Mesendoderm (in vitro differentiated cells): ENCODE measurements around the gene TBC1D8.

ENCODE experiments used
- DNase-seq: peaks from one replicate; pipeline ENCODE4 v3.0.0; 2013
- H2AK5ac ChIP-seq: 2 replicates; pipeline ENCODE4 v1.6.1; 2013; ENCODE audit warnings: low read length, inconsistent platforms
- H2BK120ac ChIP-seq: 2 replicates; pipeline ENCODE4 v1.6.1; 2013; ENCODE audit warnings: low read depth, mild to moderate bottlenecking, low read length, moderate library complexity, mixed read lengths
- H2BK15ac ChIP-seq: replicated peaks from 2 replicates; pipeline ENCODE4 v1.6.1; 2013; ENCODE audit warnings: low read depth, mild to moderate bottlenecking, moderate library complexity
- H2BK5ac ChIP-seq: 2 replicates; pipeline ENCODE4 v1.6.1; 2013; ENCODE audit warnings: low read length, inconsistent platforms
- H3K18ac ChIP-seq: 2 replicates; pipeline ENCODE4 v1.6.1; 2013; ENCODE audit warnings: mild to moderate bottlenecking, low read length, mixed read lengths
- H3K23ac ChIP-seq: one replicate; pipeline ENCODE4 v1.6.1; 2013; ENCODE audit warnings: low read length
- H3K27ac ChIP-seq: 2 replicates; pipeline ENCODE4 v1.5.1; 2013; ENCODE audit warnings: low read depth, mild to moderate bottlenecking, inconsistent platforms, low read length, moderate library complexity
- H3K27me3 ChIP-seq: 2 replicates; pipeline ENCODE4 v1.6.1; 2013; ENCODE audit warnings: low read length, control low read depth, mild to moderate bottlenecking, inconsistent platforms; ENCODE audit not compliant: insufficient read depth, poor library complexity
- H3K36me3 ChIP-seq: 2 replicates; pipeline ENCODE4 v1.6.1; 2013; ENCODE audit warnings: low read length, inconsistent platforms; ENCODE audit not compliant: control insufficient read depth, insufficient read depth
- H3K4ac ChIP-seq: one replicate; pipeline ENCODE4 v1.6.1; 2013; ENCODE audit warnings: low read depth, mild to moderate bottlenecking, low read length, moderate library complexity
- H3K4me1 ChIP-seq: 2 replicates; pipeline ENCODE4 v1.6.1; 2013; ENCODE audit warnings: low read depth, low read length, inconsistent platforms; ENCODE audit not compliant: control insufficient read depth
- H3K4me2 ChIP-seq: 2 replicates; pipeline ENCODE4 v1.6.1; 2013; ENCODE audit warnings: low read length
- H3K4me3 ChIP-seq: 2 replicates; pipeline ENCODE4 v1.5.1; 2013; ENCODE audit warnings: mild to moderate bottlenecking, low read length
- H3K56ac ChIP-seq: one replicate; pipeline ENCODE4 v1.6.1; 2013; ENCODE audit warnings: low read length
- H3K79me1 ChIP-seq: 2 replicates; pipeline ENCODE4 v1.6.1; 2013; ENCODE audit warnings: low read length, inconsistent platforms
- H3K79me2 ChIP-seq: 2 replicates; pipeline ENCODE4 v1.6.1; 2013; ENCODE audit warnings: mild to moderate bottlenecking, low read length; ENCODE audit not compliant: control insufficient read depth, insufficient read depth
- H3K9ac ChIP-seq: 2 replicates; pipeline ENCODE4 v1.6.1; 2013; ENCODE audit warnings: low read length, inconsistent platforms
- H4K5ac ChIP-seq: one replicate; pipeline ENCODE4 v1.6.1; 2013; ENCODE audit warnings: low read length
- H4K8ac ChIP-seq: one replicate; pipeline ENCODE4 v1.6.1; 2013; ENCODE audit warnings: low read depth, mild to moderate bottlenecking, control low read depth, low read length, moderate library complexity
- WGBS: extraction: QIAGEN DNeasy Blood & Tissue Kit; methylation state at CpG from one replicate; pipeline ENCODE4 v1.1.7; 2013; ENCODE audit warnings: low lambda C conversion rate, missing lambda C conversion rate; ENCODE audit not compliant: insufficient coverage; ENCODE audit errors: extremely low coverage; 5-methylcytosine and 5-hydroxymethylcytosine counted together

Gene TBC1D8

GRCh38 chr2:101160454-101160853 lies 9.3 kb upstream of the TBC1D8 start:
- H2BK15ac ChIP-seq, result no peak overlapping the region
- H3K18ac ChIP-seq, result no peak overlapping the region
- no peaks in the 10 kb centered on the region for H3K36me3 ChIP-seq
- H3K4me2 ChIP-seq, result no peak overlapping the region
- H2BK120ac ChIP-seq, result no peak overlapping the region
- no peak overlapping the region for H3K23ac ChIP-seq
- no peaks in the 10 kb centered on the region for H3K79me1 ChIP-seq
- H3K4ac ChIP-seq, result no peak overlapping the region
- H3K4me1 ChIP-seq, result no peaks in the 10 kb centered on the region
- DNase-seq, result no peak
- H2BK5ac ChIP-seq, result no peak overlapping the region
- WGBS, result no CpG with 5 or more reads among the region's 3 CpGs
- no peak overlapping the region for H3K4me3 ChIP-seq
- H3K79me2 ChIP-seq, result no peaks in the 10 kb centered on the region
- H2AK5ac ChIP-seq, result no peak overlapping the region
- H3K27me3 ChIP-seq, result no peaks in the 10 kb centered on the region
- H3K56ac ChIP-seq, result no peak overlapping the region
- no peak overlapping the region for H3K27ac ChIP-seq
- H3K9ac ChIP-seq, result no peak overlapping the region
- H4K5ac ChIP-seq, result no peak overlapping the region
- no peak overlapping the region for H4K8ac ChIP-seq

GRCh38 chr2:101159526-101159925 lies 8.3 kb upstream of the TBC1D8 start:
- no peak overlapping the region for H2BK5ac ChIP-seq
- no peak overlapping the region for H2BK15ac ChIP-seq
- H2BK120ac ChIP-seq, result no peak overlapping the region
- no peak overlapping the region for H3K4ac ChIP-seq
- H3K4me3 ChIP-seq, result no peak overlapping the region
- no peak overlapping the region for H3K56ac ChIP-seq
- no peak for DNase-seq
- H3K79me1 ChIP-seq, result no peaks in the 10 kb centered on the region
- no peak overlapping the region for H4K5ac ChIP-seq
- no peaks in the 10 kb centered on the region for H3K79me2 ChIP-seq
- WGBS, result no CpG with 5 or more reads among the region's 2 CpGs
- no peak overlapping the region for H4K8ac ChIP-seq
- H3K36me3 ChIP-seq, result no peaks in the 10 kb centered on the region
- H3K27me3 ChIP-seq, result no peaks in the 10 kb centered on the region
- no peak overlapping the region for H2AK5ac ChIP-seq
- H3K23ac ChIP-seq, result no peak overlapping the region
- no peak overlapping the region for H3K18ac ChIP-seq
- H3K27ac ChIP-seq, result no peak overlapping the region
- H3K9ac ChIP-seq, result no peak overlapping the region
- no peak overlapping the region for H3K4me2 ChIP-seq
- no peaks in the 10 kb centered on the region for H3K4me1 ChIP-seq

GRCh38 chr2:101157272-101157671 lies 6.1 kb upstream of the TBC1D8 start:
- Histone ChIP-seq H3K4me2 (no peak overlapping the region), H3K4ac (no peak overlapping the region), H2AK5ac (no peak overlapping the region), H3K27ac (no peak overlapping the region), H2BK15ac (no peak overlapping the region), H3K18ac (no peak overlapping the region), H2BK120ac (no peak overlapping the region), H3K79me2 (no peaks in the 10 kb centered on the region), H2BK5ac (no peak overlapping the region), H3K79me1 (no peaks in the 10 kb centered on the region), H4K8ac (no peak overlapping the region), H3K23ac (no peak overlapping the region), H3K56ac (no peak overlapping the region), H3K36me3 (no peaks in the 10 kb centered on the region), H4K5ac (no peak overlapping the region), H3K4me3 (no peak overlapping the region), H3K9ac (no peak overlapping the region), H3K4me1 (peaks cover 2% of the 10 kb centered on the region), H3K27me3 (no peaks in the 10 kb centered on the region)
- no CpG with 5 or more reads among the region's 6 CpGs for WGBS
- no peak for DNase-seq

- no CpG with 5 or more reads among the region's 7 CpGs for WGBS
- Histone ChIP-seq H3K27me3 (no peaks in the 10 kb centered on the region), H3K4me2 (no peak overlapping the region), H3K36me3 (no peaks in the 10 kb centered on the region), H4K5ac (no peak overlapping the region), H3K27ac (no peak overlapping the region), H4K8ac (no peak overlapping the region), H3K4me3 (no peak overlapping the region), H3K79me2 (peaks cover 8% of the 10 kb centered on the region), H3K4ac (no peak overlapping the region), H2BK15ac (no peak overlapping the region), H3K18ac (no peak overlapping the region), H2BK5ac (no peak overlapping the region), H2AK5ac (no peak overlapping the region), H3K4me1 (peaks cover 7% of the 10 kb centered on the region), H3K56ac (no peak overlapping the region), H3K23ac (no peak overlapping the region), H3K9ac (no peak overlapping the region), H2BK120ac (no peak overlapping the region), H3K79me1 (peaks cover 4% of the 10 kb centered on the region)
- DNase-seq, result no peak
Measured at GRCh38 chr2:101153787-101154186, 2.6 kb upstream of the TBC1D8 start.

- Histone ChIP-seq H2AK5ac (no peak overlapping the region), H4K5ac (no peak overlapping the region), H3K79me1 (peaks cover 4% of the 10 kb centered on the region), H4K8ac (no peak overlapping the region), H3K79me2 (peaks cover 8% of the 10 kb centered on the region), H3K56ac (no peak overlapping the region), H3K27ac (no peak overlapping the region), H2BK5ac (no peak overlapping the region), H3K18ac (no peak overlapping the region), H3K4ac (no peak overlapping the region), H3K4me1 (peaks cover 7% of the 10 kb centered on the region), H3K4me2 (no peak overlapping the region), H2BK15ac (no peak overlapping the region), H3K23ac (no peak overlapping the region), H3K4me3 (no peak overlapping the region), H2BK120ac (no peak overlapping the region), H3K27me3 (no peaks in the 10 kb centered on the region), H3K9ac (no peak overlapping the region), H3K36me3 (no peaks in the 10 kb centered on the region)
- WGBS, result no CpG with 5 or more reads among the region's 9 CpGs
- DNase-seq, result no peak
Measured at GRCh38 chr2:101153077-101153707, 2.0 kb upstream of the TBC1D8 start.
